ENCODE measurements around the gene STS.

The STS gene

DNA sequence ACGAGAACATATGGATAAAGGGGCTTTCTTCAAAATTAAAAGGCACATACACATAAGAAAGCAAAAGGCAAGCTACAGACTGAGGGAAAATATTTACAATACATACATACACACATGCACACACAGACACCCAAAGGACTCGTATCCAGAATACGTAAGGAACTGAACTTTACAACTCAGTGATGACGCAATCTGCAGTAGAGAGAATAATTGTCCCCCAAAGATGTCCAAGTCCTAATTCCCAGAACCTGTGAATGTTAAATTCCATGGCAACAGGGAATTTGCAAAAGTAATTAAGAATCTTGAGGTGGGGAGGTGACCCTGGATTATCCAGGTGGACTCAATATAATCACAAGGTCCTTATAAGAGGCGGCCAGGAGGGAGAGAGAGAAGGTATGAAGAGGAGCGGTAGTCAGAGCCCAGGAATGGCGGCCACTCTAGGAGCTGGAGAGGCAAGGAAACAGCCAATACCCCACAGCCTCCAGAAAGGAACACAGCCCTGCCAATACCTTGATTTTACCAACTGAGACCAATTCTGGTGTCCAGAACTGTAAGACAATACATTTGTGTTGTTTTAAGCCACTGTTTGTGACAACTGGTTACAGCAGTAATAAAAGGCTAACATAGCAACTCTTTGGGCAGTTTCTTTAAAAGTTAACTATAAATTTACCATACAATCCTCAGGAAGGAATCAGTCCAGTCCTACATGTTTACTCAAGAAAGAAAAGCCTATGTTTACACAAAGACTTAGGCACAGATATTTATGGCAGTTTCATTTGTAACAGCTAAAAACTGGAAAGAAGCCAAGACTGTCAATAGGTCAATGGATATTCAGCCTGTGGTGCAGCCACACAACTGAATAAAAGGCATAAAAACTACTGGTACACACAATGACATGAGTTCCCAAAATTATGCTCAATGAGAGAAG is 27.3 kb upstream of the STS start:
- DNase-seq (no peak), ATAC-seq (replicated peaks) (no peak)
- Mint-ChIP-seq H3K4me1 (peaks cover 18 to 26% of the 10 kb centered on the region in 2 donors), H3K4me3 (no peak overlapping the region), H3K9me3 (peaks cover 0 to 8% of the 10 kb centered on the region in 2 donors), H3K27ac (no peak overlapping the region), H3K27me3 (no peaks in the 10 kb centered on the region), H3K36me3 (peaks cover 13 to 48% of the 10 kb centered on the region in 2 donors)

DNA sequence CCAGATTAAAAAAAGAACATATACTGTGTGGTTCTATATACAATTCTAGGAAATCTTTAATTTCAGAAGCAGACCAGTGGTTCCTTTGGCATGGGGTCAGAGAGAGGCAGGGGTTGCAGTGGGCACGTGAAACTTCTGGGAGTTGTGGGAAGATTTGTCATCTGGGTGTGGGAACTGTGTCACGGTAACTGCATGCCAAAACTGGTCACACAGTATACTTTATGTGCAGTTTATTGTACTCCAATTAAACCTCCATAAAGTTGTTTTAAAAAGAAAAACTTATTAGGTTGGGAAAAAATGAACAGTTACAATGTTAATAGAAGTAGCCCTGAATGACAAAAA is 26.7 kb upstream of the STS start:
- H3K9me3 Mint-ChIP-seq = peaks cover 0 to 12% of the 10 kb centered on the region in 2 donors
- peaks cover 16 to 49% of the 10 kb centered on the region in 2 donors for H3K36me3 Mint-ChIP-seq
- ATAC-seq (replicated peaks) (no peak), DNase-seq (no peak)
- peaks cover 13 to 22% of the 10 kb centered on the region in 2 donors for H3K4me1 Mint-ChIP-seq
- no peak overlapping the region for H3K4me3 Mint-ChIP-seq
- no peak overlapping the region for H3K27ac Mint-ChIP-seq
- H3K27me3 Mint-ChIP-seq = no peaks in the 10 kb centered on the region

DNA sequence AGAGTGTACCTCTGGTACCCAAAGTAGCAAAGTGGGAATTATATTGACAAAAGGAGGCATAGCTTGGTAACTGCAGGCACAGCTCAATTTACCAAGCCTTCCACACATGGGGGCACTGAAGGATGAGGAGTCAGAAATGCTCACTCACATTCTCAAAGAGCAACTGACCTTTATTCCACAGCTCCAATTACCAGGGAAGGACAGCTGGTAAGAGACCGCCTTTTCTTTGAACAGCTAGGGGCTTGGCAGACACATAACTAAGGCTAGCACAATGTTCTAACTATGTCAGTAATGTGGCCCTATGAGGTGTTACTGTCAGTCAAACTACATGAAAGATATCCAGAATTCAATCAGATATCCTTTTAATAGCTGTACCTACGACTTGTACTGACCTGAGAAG is 20.5 kb upstream of the STS start:
- Mint-ChIP-seq H3K4me3 (no peak overlapping the region), H3K4me1 (peaks cover 0 to 4% of the 10 kb centered on the region in 2 donors), H3K36me3 (peaks cover 4 to 36% of the 10 kb centered on the region in 2 donors), H3K9me3 (peaks cover 0 to 4% of the 10 kb centered on the region in 2 donors), H3K27ac (no peak overlapping the region), H3K27me3 (no peaks in the 10 kb centered on the region)
- DNase-seq (no peak), ATAC-seq (replicated peaks) (no peak)

DNA sequence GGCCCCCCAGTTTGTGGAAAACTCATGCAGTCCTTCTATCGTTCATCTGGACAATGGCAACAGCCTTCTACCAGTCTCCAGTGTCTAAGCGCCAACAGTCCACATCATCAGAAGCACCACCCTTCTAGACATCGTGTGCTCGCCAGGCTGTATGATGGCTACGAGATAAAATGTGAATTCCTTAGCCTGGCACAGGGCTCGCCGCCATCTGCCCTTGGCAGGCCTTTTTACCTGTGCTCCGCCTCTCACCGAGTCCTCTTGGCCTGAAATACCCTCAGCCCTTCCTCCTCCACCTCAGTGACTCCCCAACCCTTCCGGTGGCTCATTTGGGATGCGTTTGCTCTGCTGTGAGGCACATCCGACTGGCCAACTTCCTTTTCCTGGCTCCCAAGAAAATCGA is 15.9 kb upstream of the STS start:
- Mint-ChIP-seq H3K36me3 (peaks cover 1 to 19% of the 10 kb centered on the region in 2 donors), H3K9me3 (no peaks in the 10 kb centered on the region), H3K4me1 (peaks cover 23 to 27% of the 10 kb centered on the region in 2 donors), H3K27me3 (no peaks in the 10 kb centered on the region), H3K27ac (no peak overlapping the region), H3K4me3 (no peak overlapping the region)
- DNase-seq (no peak), ATAC-seq (replicated peaks) (no peak)

DNA sequence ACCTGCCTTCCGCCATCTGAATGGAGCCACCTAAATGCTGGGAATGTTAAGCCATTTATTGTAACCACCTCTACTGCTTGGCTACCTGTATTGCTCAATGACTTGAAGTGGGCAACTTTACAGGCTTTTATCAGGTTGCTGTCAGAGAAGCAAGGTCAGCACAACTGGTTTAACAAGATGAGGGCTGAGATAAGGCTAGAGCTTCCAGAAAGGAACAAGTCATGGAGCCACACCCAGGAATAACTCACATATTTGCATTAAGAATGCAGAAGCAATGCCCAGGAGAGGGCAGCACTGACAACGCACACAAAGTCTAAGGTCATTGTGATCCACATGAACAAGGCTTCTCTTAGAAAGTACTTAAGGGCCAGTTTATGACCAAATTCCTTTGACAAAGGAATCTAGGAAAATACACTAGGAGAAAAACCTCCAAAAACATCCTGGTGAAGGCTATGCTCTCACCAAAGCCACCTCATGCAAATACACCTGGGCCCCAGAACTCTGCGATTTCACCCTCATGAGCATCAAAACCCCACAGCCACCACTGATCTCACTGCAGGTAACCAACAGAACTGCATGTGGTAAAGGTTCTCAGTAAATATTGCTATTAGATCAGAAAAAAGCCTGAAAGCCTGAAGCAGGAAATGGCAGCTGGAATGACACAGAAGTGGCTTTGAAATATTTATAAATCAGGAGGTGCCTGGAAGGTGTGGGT is 15.0 kb upstream of the STS start:
- ATAC-seq (replicated peaks) = peak; percentile 51 to 60
- no peak for DNase-seq
- no peak overlapping the region for H3K4me3 Mint-ChIP-seq
- no peaks in the 10 kb centered on the region for H3K27me3 Mint-ChIP-seq
- no peaks in the 10 kb centered on the region for H3K9me3 Mint-ChIP-seq
- H3K36me3 Mint-ChIP-seq = peaks cover 1 to 19% of the 10 kb centered on the region in 2 donors
- H3K27ac Mint-ChIP-seq = peak overlapping the region; percentile 34
- peaks cover 23 to 27% of the 10 kb centered on the region in 2 donors for H3K4me1 Mint-ChIP-seq

DNA sequence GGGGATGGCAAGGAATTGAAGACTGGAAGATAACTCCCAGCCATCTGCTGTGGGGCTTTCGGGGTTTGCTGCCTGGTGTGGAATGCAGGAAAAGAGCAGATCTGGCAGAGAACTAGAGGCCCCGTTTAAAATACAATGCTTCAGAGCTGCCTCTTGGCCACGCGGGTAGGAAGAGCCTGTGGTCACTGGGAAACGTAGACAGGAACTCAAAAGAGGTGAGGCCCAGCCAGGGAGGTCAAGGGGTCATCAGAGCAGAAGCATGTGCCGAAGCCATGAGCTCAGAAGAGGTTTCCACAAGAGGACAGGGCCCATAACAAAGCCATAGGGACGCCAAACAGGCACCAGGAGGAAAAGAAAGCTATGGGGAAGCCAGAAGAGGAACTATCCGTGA is 14.5 kb upstream of the STS start:
- H3K27ac Mint-ChIP-seq = peak overlapping the region; percentile 34
- H3K27me3 Mint-ChIP-seq = no peaks in the 10 kb centered on the region
- H3K4me1 Mint-ChIP-seq = peaks cover 23 to 31% of the 10 kb centered on the region in 2 donors
- no peak for ATAC-seq (replicated peaks)
- no peaks in the 10 kb centered on the region for H3K9me3 Mint-ChIP-seq
- DNase-seq = no peak
- peaks cover 1 to 23% of the 10 kb centered on the region in 2 donors for H3K36me3 Mint-ChIP-seq
- no peak overlapping the region for H3K4me3 Mint-ChIP-seq

DNA sequence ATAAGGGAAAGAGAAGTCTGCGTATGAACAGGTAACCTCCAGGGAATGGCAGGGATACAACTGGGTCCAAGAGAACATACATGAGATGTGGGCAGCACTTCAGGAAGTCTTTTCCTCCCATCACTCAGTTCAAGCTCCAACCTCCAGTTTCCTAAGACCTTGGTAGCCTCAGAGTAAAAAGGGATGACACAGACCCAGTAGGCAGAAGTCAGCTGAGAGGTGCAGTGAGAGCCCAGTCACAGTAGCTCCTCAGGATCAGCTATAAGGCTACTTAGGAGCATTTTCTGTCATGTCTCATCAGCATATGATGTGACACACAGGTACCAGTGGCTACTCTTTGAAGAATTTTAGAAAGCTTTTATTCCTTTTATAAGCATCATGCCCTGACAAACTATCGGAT is 12.5 kb upstream of the STS start:
- no peak for ATAC-seq (replicated peaks)
- Mint-ChIP-seq H3K4me3 (no peak overlapping the region), H3K27me3 (no peaks in the 10 kb centered on the region), H3K4me1 (peaks cover 30 to 31% of the 10 kb centered on the region in 2 donors), H3K9me3 (no peaks in the 10 kb centered on the region), H3K36me3 (peaks cover 1 to 19% of the 10 kb centered on the region in 2 donors), H3K27ac (no peak overlapping the region)
- DNase-seq = no peak

DNA sequence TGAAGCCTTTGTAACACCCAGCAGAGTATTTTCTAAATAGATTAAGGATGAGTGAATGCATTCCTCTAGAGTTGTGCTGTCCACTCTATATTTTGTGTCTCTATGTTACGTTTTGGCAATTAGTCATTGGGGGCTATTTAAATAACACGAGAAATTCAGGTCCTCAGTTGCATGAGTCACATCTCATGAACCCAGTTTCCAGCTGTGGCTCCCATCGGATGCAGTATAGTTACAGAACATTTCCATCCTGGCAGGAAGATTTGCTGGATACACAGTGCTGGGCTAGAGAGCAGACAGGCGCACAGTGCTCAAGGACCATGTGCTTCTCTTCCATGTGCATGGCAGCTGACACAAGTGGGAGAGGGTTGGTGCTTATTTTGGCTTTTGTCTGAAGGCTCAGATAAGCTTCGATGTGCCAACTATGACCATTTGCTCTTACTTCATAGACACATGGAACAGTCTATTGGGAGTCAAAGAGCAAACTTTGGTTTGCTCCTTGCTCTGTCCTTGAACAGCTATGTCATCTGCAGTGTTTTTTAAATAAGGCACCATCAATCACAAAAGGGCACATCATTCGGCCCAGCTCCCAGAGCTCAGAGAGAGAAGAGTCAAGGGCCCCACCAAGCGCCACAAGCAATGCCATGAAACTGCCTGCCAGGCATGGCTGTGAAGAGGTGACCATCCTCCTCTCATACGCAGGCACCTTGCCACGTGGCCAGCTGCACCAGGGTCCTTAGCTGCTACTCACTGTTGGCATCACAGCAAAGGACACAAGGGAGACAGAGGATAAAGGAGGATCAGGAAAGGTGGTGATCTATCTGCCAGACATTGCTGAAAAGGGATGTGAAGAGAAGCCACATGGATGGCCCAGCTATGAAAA is 8.1 kb upstream of the STS start:
- H3K4me1 Mint-ChIP-seq = peaks cover 16 to 26% of the 10 kb centered on the region in 2 donors
- no peak overlapping the region for H3K27ac Mint-ChIP-seq
- H3K4me3 Mint-ChIP-seq = no peak overlapping the region
- H3K36me3 Mint-ChIP-seq = peaks cover 0 to 14% of the 10 kb centered on the region in 2 donors
- ATAC-seq (replicated peaks) (no peak), DNase-seq (no peak)
- H3K9me3 Mint-ChIP-seq = no peaks in the 10 kb centered on the region
- no peaks in the 10 kb centered on the region for H3K27me3 Mint-ChIP-seq

DNA sequence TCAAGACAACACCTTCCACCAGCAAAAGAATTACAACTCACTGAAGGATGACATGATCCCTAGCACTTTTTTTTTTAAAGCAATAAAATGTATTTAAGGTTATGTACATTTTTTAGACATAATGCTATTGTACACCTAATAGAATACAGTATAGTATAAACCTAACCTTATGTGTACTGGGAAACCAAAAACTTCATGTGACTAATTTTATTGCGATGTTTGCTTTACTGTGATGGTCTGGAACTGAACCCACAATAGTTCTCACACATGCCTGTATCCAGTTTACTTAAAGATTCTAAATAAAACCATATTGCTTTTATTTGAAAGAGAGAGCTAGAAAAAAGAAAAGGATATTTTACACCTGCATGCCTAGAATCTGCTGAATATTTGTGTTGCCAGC is 4.4 kb upstream of the STS start:
- peaks cover 0 to 11% of the 10 kb centered on the region in 2 donors for H3K36me3 Mint-ChIP-seq
- ATAC-seq (replicated peaks) = no peak
- DNase-seq = no peak
- H3K4me1 Mint-ChIP-seq = peaks cover 7 to 21% of the 10 kb centered on the region in 2 donors
- H3K4me3 Mint-ChIP-seq = no peak overlapping the region
- H3K27ac Mint-ChIP-seq = no peak overlapping the region
- H3K9me3 Mint-ChIP-seq = no peaks in the 10 kb centered on the region
- no peaks in the 10 kb centered on the region for H3K27me3 Mint-ChIP-seq

DNA sequence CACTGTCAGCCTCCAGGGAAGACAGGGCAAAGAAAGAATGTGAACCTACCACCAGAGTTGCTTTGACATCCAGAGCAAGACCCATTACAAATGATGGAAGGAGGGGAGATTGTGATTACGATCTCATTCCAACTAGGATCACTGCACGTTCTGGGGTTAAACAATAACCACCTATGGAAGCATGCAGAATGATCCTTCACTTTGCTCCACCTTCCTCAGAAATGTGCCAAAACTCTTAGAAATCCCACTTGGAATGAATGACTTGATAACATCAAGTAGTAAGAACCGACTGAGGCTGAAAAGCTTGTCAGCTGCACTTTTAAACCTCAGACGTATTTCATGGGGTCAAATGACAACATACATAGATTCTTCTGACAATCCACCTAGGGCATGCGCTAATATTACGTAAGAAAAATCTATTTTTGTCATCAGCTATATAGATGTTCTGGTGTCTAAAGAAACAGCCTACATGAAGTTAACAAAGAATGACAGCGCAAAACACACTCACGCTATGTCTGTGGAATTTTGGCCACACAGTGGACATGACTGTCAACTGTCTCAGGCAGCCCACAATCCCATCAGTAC is 3.5 kb upstream of the STS start:
- no peak overlapping the region for H3K27ac Mint-ChIP-seq
- no peaks in the 10 kb centered on the region for H3K9me3 Mint-ChIP-seq
- H3K27me3 Mint-ChIP-seq = no peaks in the 10 kb centered on the region
- ATAC-seq (replicated peaks) = no peak
- peaks cover 8 to 23% of the 10 kb centered on the region in 2 donors for H3K4me1 Mint-ChIP-seq
- DNase-seq = no peak
- H3K4me3 Mint-ChIP-seq = no peak overlapping the region
- H3K36me3 Mint-ChIP-seq = peaks cover 0 to 11% of the 10 kb centered on the region in 2 donors

DNA sequence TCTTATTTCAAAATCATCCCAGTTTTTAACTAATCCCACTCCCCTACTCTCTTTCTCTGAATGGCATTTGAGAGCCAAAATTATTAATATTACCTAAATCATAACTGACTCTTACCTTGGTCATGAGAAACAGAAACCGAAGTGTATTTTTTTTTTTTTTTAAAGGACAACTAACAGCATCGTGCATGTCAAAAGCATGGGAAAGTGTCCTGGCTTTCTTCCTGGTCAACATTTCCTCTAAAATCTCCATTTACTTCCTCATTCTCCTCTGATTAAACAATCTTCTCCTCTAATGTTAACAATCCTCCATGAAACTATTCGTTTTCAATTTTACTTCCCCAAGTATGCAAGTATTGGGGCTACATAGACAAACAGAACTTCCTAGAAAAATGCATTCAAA is 2.1 kb upstream of the STS start:
- ATAC-seq (replicated peaks) = no peak
- DNase-seq = no peak
- H3K4me1 Mint-ChIP-seq = peaks cover 6 to 23% of the 10 kb centered on the region in 2 donors
- no peaks in the 10 kb centered on the region for H3K9me3 Mint-ChIP-seq
- no peaks in the 10 kb centered on the region for H3K27me3 Mint-ChIP-seq
- H3K27ac Mint-ChIP-seq = no peak overlapping the region
- no peak overlapping the region for H3K4me3 Mint-ChIP-seq
- peaks cover 0 to 11% of the 10 kb centered on the region in 2 donors for H3K36me3 Mint-ChIP-seq

DNA sequence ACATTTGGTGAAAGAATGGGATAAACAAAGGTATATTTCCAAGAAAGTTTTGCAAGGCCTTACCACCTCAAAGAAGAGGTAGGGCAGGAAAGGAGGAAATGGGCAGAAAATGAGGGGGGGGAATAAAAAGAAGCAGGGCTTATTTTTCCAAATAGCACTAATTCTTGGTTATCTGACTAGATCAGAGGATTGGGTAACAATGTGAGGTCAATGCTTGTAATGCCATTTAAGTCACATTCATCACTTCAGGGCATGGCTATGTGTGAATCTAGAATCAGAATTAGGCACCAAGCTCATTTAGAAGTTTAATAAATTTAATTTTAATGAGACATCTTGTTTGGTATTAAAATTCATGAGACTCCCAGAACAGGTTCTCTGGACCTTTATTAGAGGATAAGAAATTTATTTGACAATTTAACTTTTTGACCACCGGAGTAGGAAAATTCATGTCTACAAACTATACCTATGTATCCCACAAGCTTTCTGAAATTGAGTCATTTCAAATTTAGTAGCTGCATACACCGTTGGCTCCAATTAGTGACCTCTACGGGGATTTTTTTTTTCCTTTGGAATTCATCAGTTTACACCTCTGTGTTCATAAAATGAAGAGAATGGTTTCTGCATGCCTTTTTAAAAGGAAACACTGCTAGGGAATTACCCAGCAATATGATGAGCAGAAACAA is 1.4 kb upstream of the STS start:
- peak overlapping the region; percentile 28 for H3K27ac Mint-ChIP-seq
- ATAC-seq (replicated peaks) = no peak

DNA sequence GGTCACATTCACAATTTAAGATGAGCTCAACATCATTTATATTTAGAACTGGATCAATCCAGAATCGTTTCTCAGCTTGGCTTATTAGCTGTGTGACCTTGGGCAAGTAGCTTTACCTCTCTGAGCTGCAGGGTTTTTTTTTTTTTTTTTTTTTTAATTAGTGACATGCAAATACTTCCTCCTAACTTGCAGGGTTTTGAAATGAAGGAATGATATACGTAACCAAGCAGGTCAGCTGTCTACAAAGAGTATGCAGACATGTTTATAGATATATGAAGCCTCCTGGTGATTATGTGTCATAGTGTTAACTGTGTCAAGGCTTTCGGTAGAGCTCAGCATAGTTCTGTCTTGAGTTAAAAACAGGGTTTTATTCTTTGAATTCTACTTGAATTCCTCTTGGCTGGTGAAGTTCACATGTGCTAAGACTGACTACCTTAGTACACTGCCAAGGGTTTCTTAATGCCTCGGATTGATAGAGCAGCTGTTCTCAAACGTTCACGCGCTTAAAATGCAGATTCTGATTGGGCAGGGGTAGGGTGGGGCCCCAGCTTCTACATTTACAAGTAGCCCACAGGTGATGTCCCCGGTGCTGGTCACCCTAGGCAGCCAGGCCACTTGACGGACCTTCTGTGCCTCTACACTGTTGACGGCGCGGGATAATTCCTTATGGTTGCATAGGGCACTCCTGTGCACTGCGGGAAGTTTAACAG is 654 bp upstream of the STS start:
- peak; percentile 8 to 9 for ATAC-seq (replicated peaks)
- Mint-ChIP-seq H3K9me3 (no peaks in the 10 kb centered on the region), H3K4me1 (peaks cover 6 to 18% of the 10 kb centered on the region in 2 donors), H3K36me3 (peaks cover 0 to 3% of the 10 kb centered on the region in 2 donors), H3K27ac (peak overlapping the region; percentile 96), H3K4me3 (peak overlapping the region; percentile 87 to 92), H3K27me3 (no peaks in the 10 kb centered on the region)
- no peak for DNase-seq

More for the DNA sequence above, 1.4 kb upstream of the STS start:
- Mint-ChIP-seq H3K4me1 (peaks cover 6 to 21% of the 10 kb centered on the region in 2 donors), H3K9me3 (no peaks in the 10 kb centered on the region), H3K36me3 (peaks cover 0 to 8% of the 10 kb centered on the region in 2 donors), H3K27me3 (no peaks in the 10 kb centered on the region), H3K4me3 (no peak overlapping the region)
- no peak for DNase-seq

Measured in stimulated activated naive B cell treated with anti-CD40 and anti-IgM and Interleukin-4, amounts not matched to agents 10 μg/mL and 1 μg/mL and 100 μg/mL, for 72 hours (primary cell).